ENCODE data around the gene SLC20A1. TPM values are rescaled to one million over a fixed set of nuclear protein-coding genes. Genes with fewer than 3 reads are reported as not detected.

SLC20A1 gene
- total RNA-seq, 4 donors from 2014 or later: 33.1 to 299 (median 88.2) TPM

DNA sequence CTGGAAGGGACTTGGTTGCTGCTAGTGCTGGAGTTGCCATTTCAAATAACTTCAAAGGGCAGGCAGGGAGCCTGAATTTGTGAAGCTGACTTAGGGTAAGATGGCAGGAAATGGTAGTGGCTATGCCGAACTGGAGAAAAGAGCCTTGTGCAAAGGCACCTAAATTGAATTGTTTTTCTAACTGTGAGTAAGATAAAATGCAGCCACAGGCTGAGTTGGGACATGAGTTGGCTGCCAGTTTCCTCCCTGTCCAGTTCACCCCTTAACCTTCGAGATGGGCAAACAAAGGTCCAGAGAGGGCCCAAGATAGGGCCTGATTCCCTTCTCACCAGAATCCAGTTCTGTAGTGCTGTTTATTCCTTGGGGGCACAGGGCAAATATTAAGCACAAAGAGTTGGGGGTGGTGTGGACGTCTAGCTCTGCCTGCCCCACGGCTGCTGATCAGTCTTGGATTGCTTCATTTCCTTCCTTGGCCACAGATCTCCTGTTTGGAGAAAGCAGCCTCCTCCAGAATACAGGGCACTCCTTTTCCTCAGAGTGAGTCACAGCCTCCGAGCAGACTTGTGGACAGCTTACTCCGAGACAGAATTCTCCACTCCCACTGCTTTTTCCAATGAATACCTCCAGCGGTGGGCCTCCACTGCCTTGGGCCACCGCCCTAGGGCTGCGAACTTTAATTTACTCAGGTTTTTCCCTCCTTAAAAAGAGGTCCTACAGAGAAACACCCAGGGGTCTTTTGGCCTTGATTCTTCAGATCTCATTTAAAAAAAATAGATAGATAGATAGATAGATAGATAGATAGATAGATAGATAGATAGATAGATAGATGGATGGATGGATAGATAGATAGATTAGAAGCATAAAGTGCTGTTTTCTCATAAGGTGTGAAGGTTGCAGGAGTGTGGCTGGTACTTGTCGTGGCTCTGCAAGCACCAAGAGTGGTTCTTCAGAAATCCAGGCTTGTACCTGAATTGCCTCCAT is 18.4 kb upstream of the SLC20A1 start:
- ATAC-seq (ENCODE audit: low FRiP score) (peak; percentile 81), DNase-seq (ENCODE audit: low spot score) (peak; percentile 35)
- TF ChIP-seq, protein P1, sequence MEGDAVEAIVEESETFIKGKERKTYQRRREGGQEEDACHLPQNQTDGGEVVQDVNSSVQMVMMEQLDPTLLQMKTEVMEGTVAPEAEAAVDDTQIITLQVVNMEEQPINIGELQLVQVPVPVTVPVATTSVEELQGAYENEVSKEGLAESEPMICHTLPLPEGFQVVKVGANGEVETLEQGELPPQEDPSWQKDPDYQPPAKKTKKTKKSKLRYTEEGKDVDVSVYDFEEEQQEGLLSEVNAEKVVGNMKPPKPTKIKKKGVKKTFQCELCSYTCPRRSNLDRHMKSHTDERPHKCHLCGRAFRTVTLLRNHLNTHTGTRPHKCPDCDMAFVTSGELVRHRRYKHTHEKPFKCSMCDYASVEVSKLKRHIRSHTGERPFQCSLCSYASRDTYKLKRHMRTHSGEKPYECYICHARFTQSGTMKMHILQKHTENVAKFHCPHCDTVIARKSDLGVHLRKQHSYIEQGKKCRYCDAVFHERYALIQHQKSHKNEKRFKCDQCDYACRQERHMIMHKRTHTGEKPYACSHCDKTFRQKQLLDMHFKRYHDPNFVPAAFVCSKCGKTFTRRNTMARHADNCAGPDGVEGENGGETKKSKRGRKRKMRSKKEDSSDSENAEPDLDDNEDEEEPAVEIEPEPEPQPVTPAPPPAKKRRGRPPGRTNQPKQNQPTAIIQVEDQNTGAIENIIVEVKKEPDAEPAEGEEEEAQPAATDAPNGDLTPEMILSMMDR (IDR thresholded peaks at IDR 0.05): no peak

DNA sequence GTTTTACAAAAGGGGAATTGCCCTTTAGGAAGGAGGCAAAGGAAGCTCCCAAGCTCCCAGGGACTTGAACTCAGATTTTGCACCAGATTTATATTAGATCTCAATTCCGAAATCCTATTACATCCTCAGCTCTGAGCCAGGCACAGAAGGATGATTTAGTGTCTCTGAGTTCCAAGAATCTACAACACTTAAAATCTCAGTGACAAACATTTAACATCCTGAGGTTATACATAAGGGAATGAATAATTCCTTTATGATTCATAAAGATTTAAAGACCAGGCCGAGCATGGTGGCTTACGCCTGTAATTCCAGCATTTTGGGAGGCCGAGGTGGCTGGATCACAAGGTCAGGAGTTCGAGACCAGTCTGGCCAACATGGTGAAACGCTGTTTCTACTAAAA is 16.5 kb upstream of the SLC20A1 start:
- TF ChIP-seq, protein P1 (IDR thresholded peaks at IDR 0.05): no peak
- ATAC-seq (ENCODE audit: low FRiP score): no peak
- no peak for DNase-seq (ENCODE audit: low spot score)

DNA sequence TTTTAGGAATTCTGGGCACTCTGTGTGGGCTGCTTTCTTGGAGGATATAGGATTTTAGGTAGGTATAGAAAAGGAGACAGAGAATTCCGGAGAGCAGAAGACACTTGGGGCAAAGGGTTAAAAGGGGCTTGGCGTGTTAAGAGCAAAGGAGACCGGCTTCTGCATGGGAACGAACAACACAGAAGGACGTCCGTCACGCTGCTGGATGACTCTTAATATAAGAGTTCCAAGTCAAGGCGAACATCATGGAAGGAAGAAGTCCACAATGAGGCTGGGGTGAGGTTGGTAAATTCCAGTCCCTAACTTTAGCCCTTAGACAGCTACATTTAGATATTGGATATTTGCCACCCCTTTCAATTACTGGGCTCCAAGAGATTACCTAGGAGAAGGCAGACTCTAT is 15.9 kb upstream of the SLC20A1 start:
- TF ChIP-seq, protein P1 (IDR thresholded peaks at IDR 0.05): no peak
- no peak for DNase-seq (ENCODE audit: low spot score)
- no peak for ATAC-seq (ENCODE audit: low FRiP score)

DNA sequence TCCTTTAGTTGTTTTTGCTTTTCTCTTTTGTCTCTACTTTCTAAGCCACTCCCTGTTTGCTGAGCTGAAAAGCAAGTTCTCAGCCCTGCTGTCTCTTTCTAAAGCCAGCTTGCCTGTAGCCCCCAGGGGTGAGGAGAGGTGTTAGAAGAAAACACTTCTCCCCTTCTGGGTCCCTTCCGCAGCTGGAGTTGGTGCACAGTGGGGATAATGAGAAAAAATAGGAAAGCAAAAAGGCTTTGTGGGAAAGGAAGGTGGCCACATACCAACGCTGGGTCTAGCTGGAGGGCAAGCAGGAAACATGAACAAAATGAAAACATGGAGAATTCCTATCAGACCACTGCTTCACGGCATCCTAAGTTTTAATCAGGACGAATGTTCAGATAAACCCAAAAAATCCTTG is 15.5 kb upstream of the SLC20A1 start:
- DNase-seq (ENCODE audit: low spot score): no peak
- ATAC-seq (ENCODE audit: low FRiP score): no peak
- TF ChIP-seq, protein P1 (IDR thresholded peaks at IDR 0.05): no peak

DNA sequence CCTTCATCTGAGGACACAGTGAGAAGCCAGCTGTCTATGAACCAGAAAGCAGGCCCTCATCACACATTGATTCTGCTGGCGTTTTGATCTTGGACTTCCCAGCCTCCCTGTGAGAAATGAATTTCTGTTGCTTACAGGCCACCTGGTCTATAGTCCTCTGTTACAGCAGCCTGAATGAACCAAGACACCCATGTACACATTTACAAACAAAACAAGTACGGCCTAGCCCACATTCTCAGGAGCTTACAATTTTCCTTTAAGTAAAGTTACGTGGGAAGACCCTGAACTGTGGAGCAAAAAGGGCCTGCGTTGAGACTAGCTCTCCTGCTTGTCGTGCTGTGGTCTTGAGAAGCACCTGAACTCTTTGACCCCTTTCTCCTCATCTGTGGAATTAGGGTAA is 12.0 kb upstream of the SLC20A1 start:
- TF ChIP-seq, protein P1 (IDR thresholded peaks at IDR 0.05): no peak
- no peak for DNase-seq (ENCODE audit: low spot score)

DNA sequence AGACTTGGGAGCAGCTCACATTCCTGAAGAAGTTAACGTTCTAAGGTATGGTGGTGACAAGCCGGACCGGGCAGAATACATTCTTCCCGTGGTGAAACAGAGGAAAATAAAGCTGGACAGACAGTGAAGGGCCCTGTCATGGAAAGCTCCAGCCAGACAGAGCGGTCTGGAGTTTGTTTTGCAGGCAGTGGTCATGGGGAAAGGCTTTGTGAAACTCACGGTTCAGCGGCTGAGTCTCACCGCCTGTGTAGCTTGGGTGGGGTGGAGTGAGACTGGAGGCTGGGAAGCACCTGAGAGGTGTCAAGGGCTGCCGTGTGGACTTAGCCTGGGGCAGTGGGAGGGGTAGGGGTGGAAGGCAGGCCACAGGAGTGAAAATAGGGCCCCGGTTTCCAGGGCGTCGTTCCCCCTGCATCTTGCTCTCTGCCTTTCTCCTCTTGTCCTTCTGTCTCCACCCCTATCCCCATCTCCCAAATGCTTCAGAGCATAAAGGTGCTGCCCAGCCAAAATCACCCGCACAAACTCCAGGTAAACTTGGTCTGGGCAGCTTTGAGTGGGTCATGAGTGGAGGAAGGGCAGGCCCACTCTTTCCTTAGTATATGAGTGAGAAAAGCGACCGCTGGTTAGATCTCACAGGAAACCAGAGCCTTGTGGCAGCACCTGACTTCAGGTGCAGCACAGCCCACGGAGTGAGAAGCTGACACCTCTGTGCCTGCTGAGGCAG is 11.4 kb upstream of the SLC20A1 start:
- DNase-seq (ENCODE audit: low spot score): no peak
- ATAC-seq (ENCODE audit: low FRiP score): no peak
- TF ChIP-seq, protein P1 (IDR thresholded peaks at IDR 0.05): no peak

More for the DNA sequence above, 12.0 kb upstream of the SLC20A1 start:
- no peak for ATAC-seq (ENCODE audit: low FRiP score)
